PC-3 (cell line): ENCODE results near the gene KCNT1. TPM values are rescaled to one million over a fixed set of nuclear protein-coding genes. Genes with fewer than 3 reads are reported as not detected.

Source experiments
- ATAC-seq: fragments of 200-7000 bp; cut with Tn5 transposase; 2 replicates; pipeline ENCODE4 v1.9.1; 2020; ENCODE audit warnings: mild to moderate bottlenecking, moderate library complexity
- BruUV-seq: library from RNA; stranded (reverse); fragments of 400-500 nt; replicated peaks from 2 replicates; lab custom pipeline; 2021; lab: Mats Ljungman, UMichigan
- CTCF ChIA-PET: fragments of 300-600 bp; sonication (Branson Sonifier 250); formaldehyde crosslinking; loops from one replicate; lab custom pipeline; 2022; ENCODE audit warnings: antibody characterized with exemption; lab: Charles Lee
- POLR2A ChIA-PET: fragments of 300-600 bp; sonication (Branson Sonifier 250); formaldehyde crosslinking; loops from one replicate; lab custom pipeline; 2022; ENCODE audit warnings: antibody characterized with exemption; ENCODE audit not compliant: unreplicated experiment; lab: Charles Lee
- DNase-seq: peaks from one replicate; pipeline ENCODE4 v3.0.0-alpha.2; 2015
- H2AFZ ChIP-seq: fragments of 300-600 bp; sonication (generic); 2 replicates; pipeline ENCODE4 v1.6.0; 2016; ENCODE audit warnings: antibody characterized with exemption, low read length
- H3F3A ChIP-seq: fragments of 300-600 bp; sonication (generic); one replicate; pipeline ENCODE4 v1.6.0; 2017; ENCODE audit warnings: antibody characterized with exemption, low read length, control low read depth, mild to moderate bottlenecking; ENCODE audit not compliant: unreplicated experiment
- H3K27ac ChIP-seq: fragments of 300-600 bp; sonication (generic); 2 replicates; pipeline ENCODE4 v1.5.1; 2016; ENCODE audit warnings: mild to moderate bottlenecking, low read length
- H3K27me3 ChIP-seq: fragments of 300-600 bp; sonication (generic); 2 replicates; pipeline ENCODE4 v1.6.1; 2016; ENCODE audit warnings: low read length, mixed read lengths
- H3K36me3 ChIP-seq: fragments of 300-600 bp; sonication (generic); 2 replicates; pipeline ENCODE4 v1.6.1; 2016; ENCODE audit warnings: low read depth, mixed run types, low read length, mixed read lengths
- H3K4me1 ChIP-seq: fragments of 300-600 bp; sonication (generic); 2 replicates; pipeline ENCODE4 v1.5.1; 2016; ENCODE audit warnings: low read length; ENCODE audit not compliant: insufficient read depth
- H3K4me2 ChIP-seq: fragments of 300-600 bp; sonication (generic); 2 replicates; pipeline ENCODE4 v1.6.0; 2016; ENCODE audit warnings: low read length
- H3K4me3 ChIP-seq: fragments of 300-600 bp; sonication (generic); 2 replicates; pipeline ENCODE4 v1.5.1; 2016; ENCODE audit warnings: mild to moderate bottlenecking, low read length, mixed read lengths
- H3K79me2 ChIP-seq: fragments of 300-600 bp; sonication (generic); 2 replicates; pipeline ENCODE4 v1.6.1; 2017; ENCODE audit warnings: low read length, mixed read lengths
- H3K9ac ChIP-seq: fragments of 300-600 bp; sonication (generic); 2 replicates; pipeline ENCODE4 v1.6.0; 2016; ENCODE audit warnings: mild to moderate bottlenecking, low read length
- H3K9me2 ChIP-seq: fragments of 300-600 bp; sonication (generic); replicated peaks from 2 replicates; pipeline ENCODE4 v1.6.1; 2016; ENCODE audit warnings: mixed run types, low read length, mixed read lengths
- H3K9me3 ChIP-seq: fragments of 300-600 bp; sonication (generic); 2 replicates; pipeline ENCODE4 v1.6.1; 2016; ENCODE audit warnings: low read length, mixed read lengths
- H4K20me1 ChIP-seq: fragments of 300-600 bp; sonication (generic); 2 replicates; pipeline ENCODE4 v1.6.1; 2016; ENCODE audit warnings: low read length, mixed read lengths
- EZH2 ChIP-seq: fragments of 300-600 bp; sonication (generic); IDR thresholded peaks from one replicate; pipeline ENCODE4 v1.6.1; 2017; ENCODE audit warnings: antibody characterized with exemption, mild to moderate bottlenecking, low read length; ENCODE audit not compliant: unreplicated experiment
- EZH2phosphoT487 ChIP-seq: fragments of 300-600 bp; sonication (generic); IDR thresholded peaks from 2 replicates; pipeline ENCODE4 v1.6.1; 2018; ENCODE audit warnings: mild to moderate bottlenecking, antibody characterized with exemption, low read length, borderline replicate concordance
- intact Hi-C: fragments of 100-400 bp; cut with micrococcal nuclease; formaldehyde crosslinking; loops from 2 replicates; pipeline ENCODE4 v1.9.0; 2023
- total RNA-seq: library from RNA; depleted of rRNA; stranded (reverse); fragments of >200 nt; gene quantifications from 2 replicates; pipeline ENCODE4 v1.2.3, GENCODE V29; 2014
- TF ChIP-seq, protein P1 (sequence below): fragments of 300-600 bp; sonication (generic); conservative IDR thresholded peaks from 2 replicates; pipeline ENCODE4 v1.5.1; 2017; ENCODE audit warnings: antibody characterized with exemption, low read depth, mild to moderate bottlenecking, low read length

Gene KCNT1
- total RNA-seq, 1 experiment from 2014 or later: not detected

DNA sequence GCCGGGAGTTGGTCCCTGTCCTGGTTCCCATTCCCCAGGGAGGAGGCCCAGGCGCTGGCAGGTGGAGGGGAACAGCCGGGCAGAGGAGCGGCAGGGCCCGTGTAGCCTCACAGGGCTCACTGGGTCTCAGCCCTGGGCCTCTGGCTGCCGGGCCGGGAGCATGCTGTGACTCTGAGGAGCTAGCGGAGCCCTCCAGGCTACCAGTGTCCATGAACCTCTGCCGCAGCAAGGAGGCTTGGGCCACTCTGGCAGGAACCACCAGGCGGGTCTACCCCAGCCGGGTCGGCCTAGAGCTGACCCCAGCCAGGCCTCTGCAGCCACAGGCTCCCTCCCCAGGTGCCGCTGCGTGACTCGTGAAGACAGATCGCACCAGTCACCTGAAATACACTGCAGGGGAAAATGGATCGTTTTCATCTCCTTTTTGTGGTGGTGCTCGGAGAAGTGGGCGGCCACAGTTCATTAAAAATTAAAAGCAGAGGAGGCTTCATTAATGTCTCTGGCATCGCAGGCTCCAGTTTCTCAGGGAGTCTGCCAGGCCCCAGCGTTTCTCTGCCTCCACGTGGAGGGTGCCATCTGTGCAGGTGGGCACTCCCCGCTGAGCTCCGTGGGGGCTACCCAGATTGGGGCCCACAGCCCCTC lies 43.8 kb downstream of the KCNT1 start:
- H3K9me2 ChIP-seq: no peaks in the 10 kb centered on the region
- H3K4me2 ChIP-seq: no peak overlapping the region
- no peaks in the 10 kb centered on the region for H3K79me2 ChIP-seq
- H3F3A ChIP-seq: no peaks in the 10 kb centered on the region
- H3K4me1 ChIP-seq: no peaks in the 10 kb centered on the region
- no peaks in the 10 kb centered on the region for H3K36me3 ChIP-seq
- H4K20me1 ChIP-seq: no peaks in the 10 kb centered on the region
- ChIA-PET CTCF (no interaction called here), POLR2A (no interaction called here)
- H3K27me3 ChIP-seq: no peaks in the 10 kb centered on the region
- H3K27ac ChIP-seq: no peak overlapping the region
- TF ChIP-seq EZH2: no peak
- TF ChIP-seq, protein P1, sequence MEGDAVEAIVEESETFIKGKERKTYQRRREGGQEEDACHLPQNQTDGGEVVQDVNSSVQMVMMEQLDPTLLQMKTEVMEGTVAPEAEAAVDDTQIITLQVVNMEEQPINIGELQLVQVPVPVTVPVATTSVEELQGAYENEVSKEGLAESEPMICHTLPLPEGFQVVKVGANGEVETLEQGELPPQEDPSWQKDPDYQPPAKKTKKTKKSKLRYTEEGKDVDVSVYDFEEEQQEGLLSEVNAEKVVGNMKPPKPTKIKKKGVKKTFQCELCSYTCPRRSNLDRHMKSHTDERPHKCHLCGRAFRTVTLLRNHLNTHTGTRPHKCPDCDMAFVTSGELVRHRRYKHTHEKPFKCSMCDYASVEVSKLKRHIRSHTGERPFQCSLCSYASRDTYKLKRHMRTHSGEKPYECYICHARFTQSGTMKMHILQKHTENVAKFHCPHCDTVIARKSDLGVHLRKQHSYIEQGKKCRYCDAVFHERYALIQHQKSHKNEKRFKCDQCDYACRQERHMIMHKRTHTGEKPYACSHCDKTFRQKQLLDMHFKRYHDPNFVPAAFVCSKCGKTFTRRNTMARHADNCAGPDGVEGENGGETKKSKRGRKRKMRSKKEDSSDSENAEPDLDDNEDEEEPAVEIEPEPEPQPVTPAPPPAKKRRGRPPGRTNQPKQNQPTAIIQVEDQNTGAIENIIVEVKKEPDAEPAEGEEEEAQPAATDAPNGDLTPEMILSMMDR: no peak
- TF ChIP-seq EZH2phosphoT487: no peak
- DNase-seq: no peak
- H3K9me3 ChIP-seq: no peaks in the 10 kb centered on the region
- intact Hi-C loops: no loop called here
- ATAC-seq: no peak
- H2AFZ ChIP-seq: no peak overlapping the region
- H3K9ac ChIP-seq: no peak overlapping the region
- no peak overlapping the region for H3K4me3 ChIP-seq
- BruUV-seq: no TSS peak

- Histone ChIP-seq H3K4me2 (no peak overlapping the region), H3F3A (no peaks in the 10 kb centered on the region), H2AFZ (no peak overlapping the region), H3K79me2 (no peaks in the 10 kb centered on the region), H3K36me3 (no peaks in the 10 kb centered on the region), H3K27me3 (no peaks in the 10 kb centered on the region), H3K9me3 (no peaks in the 10 kb centered on the region), H3K9me2 (no peaks in the 10 kb centered on the region), H3K4me1 (no peaks in the 10 kb centered on the region), H4K20me1 (no peaks in the 10 kb centered on the region), H3K4me3 (no peak overlapping the region), H3K9ac (no peak overlapping the region), H3K27ac (no peak overlapping the region)
- CTCF ChIA-PET: no interaction called here
- ATAC-seq (no peak), DNase-seq (no peak)
- intact Hi-C loops: no loop called here
- POLR2A ChIA-PET: no interaction called here
- TF ChIP-seq, protein P1: no peak
- TF ChIP-seq EZH2phosphoT487: no peak
- no peak for TF ChIP-seq EZH2
- BruUV-seq: no TSS peak
Measured at GRCh38 chr9:135746565-135746964, 44.6 kb downstream of the KCNT1 start.

DNA sequence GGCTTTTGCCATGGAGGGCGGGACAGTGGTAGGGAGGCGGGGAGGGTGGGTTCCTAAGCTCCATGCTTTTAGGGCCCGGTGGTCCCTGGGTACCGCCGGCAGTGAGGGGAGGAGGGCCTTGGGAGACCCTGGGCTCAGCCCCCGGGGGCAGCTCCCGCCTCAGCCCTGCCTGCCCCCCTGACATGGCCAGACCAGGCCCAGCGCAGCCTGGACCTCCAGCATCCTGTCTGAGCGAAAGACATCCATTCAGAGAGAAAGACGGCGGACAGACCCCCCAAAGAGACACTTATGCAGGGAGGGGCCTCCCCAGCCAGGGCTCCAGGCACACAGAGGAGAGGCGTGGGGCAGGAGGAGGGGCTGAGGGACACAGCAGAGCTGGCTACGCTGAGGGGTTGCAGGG lies 45.3 kb downstream of the KCNT1 start:
- ATAC-seq (no peak), DNase-seq (no peak)
- Histone ChIP-seq H3K9ac (no peak overlapping the region), H3K36me3 (no peaks in the 10 kb centered on the region), H3K27ac (no peak overlapping the region), H3K4me3 (no peak overlapping the region), H3K9me3 (no peaks in the 10 kb centered on the region), H4K20me1 (no peaks in the 10 kb centered on the region), H3K9me2 (no peaks in the 10 kb centered on the region), H2AFZ (no peak overlapping the region), H3K4me1 (no peaks in the 10 kb centered on the region), H3K4me2 (no peak overlapping the region), H3F3A (no peaks in the 10 kb centered on the region), H3K79me2 (no peaks in the 10 kb centered on the region), H3K27me3 (no peaks in the 10 kb centered on the region)
- intact Hi-C loops: no loop called here
- BruUV-seq: no TSS peak
- TF ChIP-seq EZH2: no peak
- no peak for TF ChIP-seq EZH2phosphoT487
- TF ChIP-seq, protein P1: no peak
- ChIA-PET CTCF (no interaction called here), POLR2A (no interaction called here)
